Glutamatergic neuron (in vitro differentiated cells): ENCODE results near the gene SLC38A9. TPM values are rescaled to one million over a fixed set of nuclear protein-coding genes. Genes with fewer than 3 reads are reported as not detected.

Source experiments
- DNase-seq: peaks from one replicate; pipeline ENCODE4 v3.0.0; 2022
- H3K27ac Mint-ChIP-seq: one replicate; pipeline ENCODE4 v1.8.0; 2020; ENCODE audit warnings: mild to moderate bottlenecking, mixed read lengths, inconsistent platforms; ENCODE audit not compliant: unreplicated experiment
- H3K27me3 Mint-ChIP-seq: one replicate; pipeline ENCODE4 v1.8.0; 2020; ENCODE audit warnings: mild to moderate bottlenecking, moderate library complexity, mixed read lengths, inconsistent platforms; ENCODE audit not compliant: unreplicated experiment
- H3K36me3 Mint-ChIP-seq: one replicate; pipeline ENCODE4 v1.8.0; 2020; ENCODE audit warnings: mild to moderate bottlenecking, mixed read lengths, inconsistent platforms; ENCODE audit not compliant: unreplicated experiment
- H3K4me1 Mint-ChIP-seq: one replicate; pipeline ENCODE4 v1.8.0; 2020; ENCODE audit warnings: mild to moderate bottlenecking, low read depth, mixed read lengths, inconsistent platforms; ENCODE audit not compliant: unreplicated experiment
- H3K4me3 Mint-ChIP-seq: one replicate; pipeline ENCODE4 v1.8.0; 2020; ENCODE audit warnings: mild to moderate bottlenecking, mixed read lengths, inconsistent platforms; ENCODE audit not compliant: unreplicated experiment
- H3K9me3 Mint-ChIP-seq: one replicate; pipeline ENCODE4 v1.8.0; 2020; ENCODE audit warnings: mild to moderate bottlenecking, moderate library complexity, mixed read lengths, inconsistent platforms; ENCODE audit not compliant: unreplicated experiment
- total RNA-seq: library from RNA; stranded (reverse); fragmentation: NEBNext Ultra II Directional; extraction: Animal tissue kit (Norgen Biotek cat#: 25700); gene quantifications from one replicate; pipeline ENCODE4 v1.2.1, GENCODE V29; 2021; ENCODE audit not compliant: unreplicated experiment
- TF ChIP-seq, protein P1 (sequence below): fragments of 200-600 bp; sonication (generic); IDR thresholded peaks from one replicate; pipeline ENCODE4 v1.5.0; 2021; ENCODE audit not compliant: partially characterized antibody, unreplicated experiment

SLC38A9 gene
- total RNA-seq, 1 donor from 2014 or later, result 40.1 TPM

- H3K4me1 Mint-ChIP-seq, result no peaks in the 10 kb centered on the region
- no peaks in the 10 kb centered on the region for H3K27me3 Mint-ChIP-seq
- DNase-seq, result no peak
- H3K36me3 Mint-ChIP-seq, result no peaks in the 10 kb centered on the region
- H3K27ac Mint-ChIP-seq, result no peak overlapping the region
- no peaks in the 10 kb centered on the region for H3K9me3 Mint-ChIP-seq
- no peak overlapping the region for H3K4me3 Mint-ChIP-seq
- TF ChIP-seq, protein P1, sequence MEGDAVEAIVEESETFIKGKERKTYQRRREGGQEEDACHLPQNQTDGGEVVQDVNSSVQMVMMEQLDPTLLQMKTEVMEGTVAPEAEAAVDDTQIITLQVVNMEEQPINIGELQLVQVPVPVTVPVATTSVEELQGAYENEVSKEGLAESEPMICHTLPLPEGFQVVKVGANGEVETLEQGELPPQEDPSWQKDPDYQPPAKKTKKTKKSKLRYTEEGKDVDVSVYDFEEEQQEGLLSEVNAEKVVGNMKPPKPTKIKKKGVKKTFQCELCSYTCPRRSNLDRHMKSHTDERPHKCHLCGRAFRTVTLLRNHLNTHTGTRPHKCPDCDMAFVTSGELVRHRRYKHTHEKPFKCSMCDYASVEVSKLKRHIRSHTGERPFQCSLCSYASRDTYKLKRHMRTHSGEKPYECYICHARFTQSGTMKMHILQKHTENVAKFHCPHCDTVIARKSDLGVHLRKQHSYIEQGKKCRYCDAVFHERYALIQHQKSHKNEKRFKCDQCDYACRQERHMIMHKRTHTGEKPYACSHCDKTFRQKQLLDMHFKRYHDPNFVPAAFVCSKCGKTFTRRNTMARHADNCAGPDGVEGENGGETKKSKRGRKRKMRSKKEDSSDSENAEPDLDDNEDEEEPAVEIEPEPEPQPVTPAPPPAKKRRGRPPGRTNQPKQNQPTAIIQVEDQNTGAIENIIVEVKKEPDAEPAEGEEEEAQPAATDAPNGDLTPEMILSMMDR, result no peak
These were observed 135.5 kb downstream of the SLC38A9 start for GRCh38 chr5:55576661-55577060.

Other genes starting within 250 kb of the SLC38A9 start
- 17.4 TPM for gene PLPP1, start 177.4 kb downstream of the SLC38A9 start, total RNA-seq
- 0.27 TPM for gene DDX4, start 25.7 kb upstream of the SLC38A9 start, total RNA-seq
- gene IL31RA, start 139.0 kb upstream of the SLC38A9 start, total RNA-seq, result not detected